DND-41 (cell line): Measurements from ENCODE around the gene ABHD17A.

ENCODE experiments used
- ATAC-seq: fragments of 200-7000 bp; cut with Tn5 transposase; 3 replicates; pipeline ENCODE4 v1.9.1; 2021; ENCODE audit warnings: low read depth; ENCODE audit not compliant: insufficient read depth
- DNase-seq: peaks from one replicate; pipeline ENCODE4 v3.0.0-alpha.2; 2020
- H2AFZ ChIP-seq: 2 replicates; pipeline ENCODE4 v1.6.0; 2012; ENCODE audit warnings: low read depth, low read length
- H3K27ac ChIP-seq: 2 replicates; pipeline ENCODE4 v1.5.1; 2012; ENCODE audit warnings: low read length, inconsistent platforms
- H3K27me3 ChIP-seq: fragments of 200-600 bp; sonication (generic); 2 replicates; pipeline ENCODE4 v1.6.0; 2012; ENCODE audit warnings: low read length, mild to moderate bottlenecking, inconsistent platforms; ENCODE audit not compliant: insufficient read depth, poor library complexity
- H3K36me3 ChIP-seq: 2 replicates; pipeline ENCODE4 v1.5.1; 2012; ENCODE audit warnings: low read length, inconsistent platforms; ENCODE audit not compliant: insufficient read depth
- H3K4me1 ChIP-seq: 2 replicates; pipeline ENCODE4 v1.5.1; 2012; ENCODE audit warnings: mild to moderate bottlenecking, low read length; ENCODE audit not compliant: insufficient read depth
- H3K4me2 ChIP-seq: 2 replicates; pipeline ENCODE4 v1.6.0; 2012; ENCODE audit warnings: mild to moderate bottlenecking, moderate library complexity, low read length, inconsistent platforms; ENCODE audit not compliant: insufficient read depth
- H3K4me3 ChIP-seq, 2 experiments: fragments of 200-600 bp in 1 of 2; shearing (Covaris generic) in 1 of 2; 2 replicates each; pipeline ENCODE4 v1.5.1; 2012 to 2016; ENCODE audit warnings: inconsistent platforms in 2 of 2, low read length in 2 of 2, mild to moderate bottlenecking in 2 of 2, low read depth in 1 of 2, moderate library complexity in 1 of 2
- H3K79me2 ChIP-seq: 2 replicates; pipeline ENCODE4 v1.6.0; 2012; ENCODE audit warnings: low read length, inconsistent platforms; ENCODE audit not compliant: insufficient read depth
- H3K9ac ChIP-seq: 2 replicates; pipeline ENCODE4 v1.6.0; 2012; ENCODE audit warnings: low read depth, mild to moderate bottlenecking, inconsistent platforms, low read length, moderate library complexity
- H3K9me3 ChIP-seq: 2 replicates; pipeline ENCODE4 v1.5.1; 2012; ENCODE audit warnings: low read length, moderate library complexity, mild to moderate bottlenecking, inconsistent platforms; ENCODE audit not compliant: insufficient read depth, severe bottlenecking
- H4K20me1 ChIP-seq: 2 replicates; pipeline ENCODE4 v1.6.0; 2012; ENCODE audit warnings: low read length; ENCODE audit not compliant: insufficient read depth
- CTCF ChIP-seq: IDR thresholded peaks from 2 replicates; pipeline ENCODE4 v1.5.1; 2012; ENCODE audit warnings: borderline replicate concordance, low read length, moderate library complexity, mild to moderate bottlenecking; ENCODE audit not compliant: poor library complexity, severe bottlenecking; ENCODE audit errors: extremely low read depth
- EZH2 ChIP-seq: IDR thresholded peaks from 3 replicates; pipeline ENCODE4 v1.6.1; 2012; ENCODE audit warnings: borderline replicate concordance, low read depth, mild to moderate bottlenecking, moderate library complexity, low read length, inconsistent platforms; ENCODE audit not compliant: severe bottlenecking

Gene ABHD17A

GRCh38 chr19:1855040-1855827 is 30.1 kb downstream of the ABHD17A start:
- Histone ChIP-seq H3K4me3 (no peak overlapping the region), H3K36me3 (peaks cover 8% of the 10 kb centered on the region), H3K79me2 (peaks cover 77% of the 10 kb centered on the region), H2AFZ (no peak overlapping the region), H3K4me2 (no peak overlapping the region), H3K27ac (no peak overlapping the region; the same call in 1 of the 2 replicates), H3K4me1 (peaks cover 33% of the 10 kb centered on the region), H3K9ac (no peak overlapping the region), H4K20me1 (peaks cover 86% of the 10 kb centered on the region), H3K27me3 (no peaks in the 10 kb centered on the region), H3K9me3 (no peaks in the 10 kb centered on the region)
- no peak for TF ChIP-seq CTCF
- TF ChIP-seq EZH2 = no peak
- DNase-seq (peak; percentile 62), ATAC-seq (peak; percentile 43; the same call in 2 of the 3 replicates)

GRCh38 chr19:1854542-1855039 is 30.7 kb downstream of the ABHD17A start:
- H3K27ac ChIP-seq = no peak overlapping the region
- peaks cover 8% of the 10 kb centered on the region for H3K36me3 ChIP-seq
- TF ChIP-seq CTCF (no peak), EZH2 (no peak)
- ATAC-seq (no peak), DNase-seq (no peak)
- H3K9me3 ChIP-seq = no peaks in the 10 kb centered on the region
- H3K9ac ChIP-seq = no peak overlapping the region
- no peak overlapping the region for H3K4me3 ChIP-seq
- H4K20me1 ChIP-seq = peaks cover 82% of the 10 kb centered on the region
- no peak overlapping the region for H2AFZ ChIP-seq
- H3K4me1 ChIP-seq = peaks cover 29% of the 10 kb centered on the region
- no peak overlapping the region for H3K4me2 ChIP-seq
- H3K27me3 ChIP-seq = no peaks in the 10 kb centered on the region
- H3K79me2 ChIP-seq = peaks cover 71% of the 10 kb centered on the region

GRCh38 chr19:1854039-1854541 is 31.2 kb downstream of the ABHD17A start:
- H4K20me1 ChIP-seq = peaks cover 77% of the 10 kb centered on the region
- DNase-seq (no peak), ATAC-seq (no peak)
- no peak overlapping the region for H3K27ac ChIP-seq
- no peaks in the 10 kb centered on the region for H3K9me3 ChIP-seq
- TF ChIP-seq EZH2 (no peak), CTCF (no peak)
- peaks cover 69% of the 10 kb centered on the region for H3K79me2 ChIP-seq
- H3K9ac ChIP-seq = no peak overlapping the region
- H3K4me2 ChIP-seq = no peak overlapping the region
- H3K27me3 ChIP-seq = no peaks in the 10 kb centered on the region
- peaks cover 31% of the 10 kb centered on the region for H3K4me1 ChIP-seq
- no peak overlapping the region for H3K4me3 ChIP-seq
- H3K36me3 ChIP-seq = peaks cover 8% of the 10 kb centered on the region
- no peak overlapping the region for H2AFZ ChIP-seq
